Parathyroid adenoma (tissue), 2 donors: ENCODE measurements around the gene CCDC18.

Source experiments
- H2AFZ ChIP-seq: fragments of 300-600 bp; sonication (generic); one replicate; pipeline ENCODE4 v1.7.0; 2017; ENCODE audit warnings: antibody characterized with exemption, mild to moderate bottlenecking
- H3K27ac ChIP-seq: fragments of 300-600 bp; sonication (generic); one replicate; pipeline ENCODE4 v1.7.0; 2017
- H3K27me3 ChIP-seq: fragments of 300-600 bp; sonication (generic); one replicate; pipeline ENCODE4 v1.7.0; 2017; ENCODE audit warnings: low read length; ENCODE audit not compliant: control insufficient read depth, insufficient read depth
- H3K36me3 ChIP-seq: fragments of 300-600 bp; sonication (generic); one replicate; pipeline ENCODE4 v1.7.0; 2017; ENCODE audit warnings: low read length; ENCODE audit not compliant: control insufficient read depth, insufficient read depth
- H3K4me1 ChIP-seq: fragments of 300-600 bp; sonication (generic); one replicate; pipeline ENCODE4 v1.7.0; 2017; ENCODE audit warnings: control low read depth
- H3K4me2 ChIP-seq: fragments of 300-600 bp; sonication (generic); one replicate; pipeline ENCODE4 v1.7.0; 2017; ENCODE audit warnings: low read length
- H3K4me3 ChIP-seq: fragments of 300-600 bp; sonication (generic); one replicate; pipeline ENCODE4 v1.7.0; 2017; ENCODE audit warnings: low read depth, low read length
- H3K79me2 ChIP-seq: fragments of 300-600 bp; sonication (generic); one replicate; pipeline ENCODE4 v1.7.0; 2017; ENCODE audit warnings: control low read depth
- H3K9ac ChIP-seq: fragments of 300-600 bp; sonication (generic); one replicate; pipeline ENCODE4 v1.7.0; 2017; ENCODE audit warnings: mild to moderate bottlenecking
- H3K9me3 ChIP-seq: fragments of 300-600 bp; sonication (generic); one replicate; pipeline ENCODE4 v1.7.0; 2017; ENCODE audit warnings: low read length; ENCODE audit not compliant: control insufficient read depth
- CTCF ChIP-seq: fragments of 300-600 bp; sonication (generic); IDR thresholded peaks from one replicate; pipeline ENCODE4 v1.7.0; 2017; ENCODE audit warnings: antibody characterized with exemption, mild to moderate bottlenecking
- donor health status: primary hyperparathyroidism.

CCDC18 gene

GRCh38 chr1:93221913-93222312, 41.4 kb downstream of the CCDC18 start:
- Histone ChIP-seq H3K4me3 (no peak overlapping the region), H3K4me1 (no peaks in the 10 kb centered on the region), H3K79me2 (no peaks in the 10 kb centered on the region), H3K9ac (no peak overlapping the region), H3K9me3 (no peaks in the 10 kb centered on the region), H2AFZ (no peak overlapping the region), H3K36me3 (no peaks in the 10 kb centered on the region), H3K27ac (no peak overlapping the region), H3K4me2 (no peak overlapping the region), H3K27me3 (no peaks in the 10 kb centered on the region)
- no peak for TF ChIP-seq CTCF

GRCh38 chr1:93223023-93223675, 42.6 kb downstream of the CCDC18 start:
- no peak overlapping the region for H3K27ac ChIP-seq
- no peak overlapping the region for H2AFZ ChIP-seq
- H3K4me3 ChIP-seq: no peak overlapping the region
- no peaks in the 10 kb centered on the region for H3K36me3 ChIP-seq
- H3K79me2 ChIP-seq: no peaks in the 10 kb centered on the region
- no peaks in the 10 kb centered on the region for H3K9me3 ChIP-seq
- no peak overlapping the region for H3K4me2 ChIP-seq
- H3K4me1 ChIP-seq: no peaks in the 10 kb centered on the region
- no peak for TF ChIP-seq CTCF
- no peak overlapping the region for H3K9ac ChIP-seq
- H3K27me3 ChIP-seq: no peaks in the 10 kb centered on the region

- no peak for TF ChIP-seq CTCF
These were observed 54.7 kb downstream of the CCDC18 start for GRCh38 chr1:93235261-93235660.

GRCh38 chr1:93237021-93237420, 56.5 kb downstream of the CCDC18 start:
- Histone ChIP-seq H3K27me3 (no peaks in the 10 kb centered on the region), H3K79me2 (no peaks in the 10 kb centered on the region), H3K27ac (no peak overlapping the region), H3K4me3 (no peak overlapping the region), H3K4me1 (no peaks in the 10 kb centered on the region), H3K9me3 (no peaks in the 10 kb centered on the region), H2AFZ (no peak overlapping the region), H3K4me2 (no peak overlapping the region), H3K9ac (no peak overlapping the region), H3K36me3 (no peaks in the 10 kb centered on the region)
- TF ChIP-seq CTCF: no peak

More at GRCh38 chr1:93235261-93235660, 54.7 kb downstream of the CCDC18 start:
- Histone ChIP-seq H2AFZ (no peak overlapping the region), H3K36me3 (no peaks in the 10 kb centered on the region), H3K27ac (no peak overlapping the region), H3K9me3 (no peaks in the 10 kb centered on the region), H3K4me1 (no peaks in the 10 kb centered on the region), H3K4me2 (no peak overlapping the region), H3K27me3 (no peaks in the 10 kb centered on the region), H3K9ac (no peak overlapping the region), H3K4me3 (no peak overlapping the region), H3K79me2 (no peaks in the 10 kb centered on the region)

GRCh38 chr1:93238425-93238824, 57.9 kb downstream of the CCDC18 start:
- Histone ChIP-seq H3K36me3 (no peaks in the 10 kb centered on the region), H3K27me3 (no peaks in the 10 kb centered on the region), H3K9me3 (no peaks in the 10 kb centered on the region), H3K4me3 (no peak overlapping the region), H3K79me2 (no peaks in the 10 kb centered on the region), H3K27ac (no peak overlapping the region), H3K4me1 (no peaks in the 10 kb centered on the region), H3K4me2 (no peak overlapping the region), H2AFZ (no peak overlapping the region), H3K9ac (no peak overlapping the region)
- TF ChIP-seq CTCF: no peak
